Ascending aorta (tissue), 2 donors: Measurements from ENCODE around the gene ACYP1. TPM values are rescaled to one million over a fixed set of nuclear protein-coding genes. Genes with fewer than 3 reads are reported as not detected.

Experiments used
- DNase-seq, 2 donors: peaks; one replicate each; pipeline ENCODE4 v3.0.0-alpha.2; 2019; ENCODE audit warnings: low spot score in 2 of 2
- H3K27ac ChIP-seq, 2 donors: fragments of 200-600 bp; sonication (generic); one replicate each; pipeline ENCODE4 v1.5.1; 2016 to 2017; ENCODE audit warnings: mild to moderate bottlenecking in 1 of 2
- H3K27me3 ChIP-seq: fragments of 200-600 bp; sonication (generic); one replicate; pipeline ENCODE4 v1.5.1; 2017
- H3K36me3 ChIP-seq, 2 donors: fragments of 200-600 bp; sonication (generic); one replicate each; pipeline ENCODE4 v1.5.1; 2016
- H3K4me1 ChIP-seq, 2 donors: fragments of 200-600 bp; sonication (generic); one replicate each; pipeline ENCODE4 v1.5.1; 2016 to 2017; ENCODE audit warnings: mild to moderate bottlenecking in 1 of 2
- H3K4me3 ChIP-seq, 2 donors: fragments of 200-600 bp; sonication (generic); one replicate each; pipeline ENCODE4 v1.5.1; 2016 to 2017; ENCODE audit warnings: mild to moderate bottlenecking in 1 of 2
- H3K9me3 ChIP-seq, 2 donors: fragments of 200-600 bp; sonication (generic); one replicate each; pipeline ENCODE4 v1.5.1; 2016
- CTCF ChIP-seq, 3 experiments: fragments of 200-600 bp in 2 of 3; fragments of 450-650 bp in 1 of 3; sonication (generic) in 2 of 3; IDR thresholded peaks; one replicate each; pipeline ENCODE4 v1.5.1; 2016 to 2019; ENCODE audit warnings: antibody characterized with exemption in 3 of 3, mild to moderate bottlenecking in 1 of 3, moderate library complexity in 1 of 3
- intact Hi-C: fragments of 100-400 bp; cut with DNase I; formaldehyde crosslinking; loops from one replicate; pipeline ENCODE4 v1.15.1; 2023
- total RNA-seq: library from RNA; depleted of rRNA; stranded (reverse); fragments of >200 nt; gene quantifications from one replicate; pipeline ENCODE4 v1.1.0, GENCODE V29; 2016

The ACYP1 gene
- total RNA-seq, 1 donor from 2014 or later = not detected

GRCh38 chr14:75098212-75098611, 34.4 kb upstream of the ACYP1 start:
- Histone ChIP-seq H3K9me3 (no peaks in the 10 kb centered on the region), H3K4me3 (no peak overlapping the region), H3K27ac (no peak overlapping the region), H3K27me3 (no peaks in the 10 kb centered on the region), H3K4me1 (no peaks in the 10 kb centered on the region), H3K36me3 (peaks cover 71 to 91% of the 10 kb centered on the region in 2 donors)
- no peak for DNase-seq
- TF ChIP-seq CTCF (IDR thresholded peaks at IDR 0.05) = no peak
- intact Hi-C loops = no loop called here

DNA sequence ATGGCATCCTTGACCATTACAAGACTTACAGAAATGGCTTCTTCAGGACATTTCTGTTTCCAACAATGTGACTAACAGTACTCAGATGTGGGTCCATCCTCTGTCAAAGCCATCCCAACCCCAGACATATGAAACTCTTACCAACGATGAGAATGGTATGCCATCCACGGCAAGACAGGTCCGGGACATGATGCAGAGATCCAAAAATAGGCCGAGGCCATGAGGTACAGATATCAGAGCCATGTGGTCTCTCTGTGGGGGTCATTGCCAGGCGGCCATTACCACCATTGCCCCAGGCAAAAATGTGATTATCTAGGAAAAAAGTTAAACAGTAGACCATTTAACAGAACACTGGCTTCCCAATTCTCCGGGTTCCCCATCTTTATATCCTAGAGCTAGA, 33.1 kb upstream of the ACYP1 start:
- peaks cover 75 to 93% of the 10 kb centered on the region in 2 donors for H3K36me3 ChIP-seq
- TF ChIP-seq CTCF (IDR thresholded peaks at IDR 0.05) = no peak
- no peak overlapping the region for H3K27ac ChIP-seq
- no peak for DNase-seq
- no peaks in the 10 kb centered on the region for H3K27me3 ChIP-seq
- H3K4me3 ChIP-seq = no peak overlapping the region
- intact Hi-C loops = no loop called here
- H3K9me3 ChIP-seq = no peaks in the 10 kb centered on the region
- no peaks in the 10 kb centered on the region for H3K4me1 ChIP-seq

GRCh38 chr14:75095690-75096089, 31.9 kb upstream of the ACYP1 start:
- Histone ChIP-seq H3K4me3 (no peak overlapping the region), H3K4me1 (no peaks in the 10 kb centered on the region), H3K9me3 (no peaks in the 10 kb centered on the region), H3K36me3 (peaks cover 80 to 91% of the 10 kb centered on the region in 2 donors), H3K27ac (no peak overlapping the region), H3K27me3 (no peaks in the 10 kb centered on the region)
- intact Hi-C loops = no loop called here
- no peak for TF ChIP-seq CTCF (IDR thresholded peaks at IDR 0.05)
- DNase-seq = no peak

DNA sequence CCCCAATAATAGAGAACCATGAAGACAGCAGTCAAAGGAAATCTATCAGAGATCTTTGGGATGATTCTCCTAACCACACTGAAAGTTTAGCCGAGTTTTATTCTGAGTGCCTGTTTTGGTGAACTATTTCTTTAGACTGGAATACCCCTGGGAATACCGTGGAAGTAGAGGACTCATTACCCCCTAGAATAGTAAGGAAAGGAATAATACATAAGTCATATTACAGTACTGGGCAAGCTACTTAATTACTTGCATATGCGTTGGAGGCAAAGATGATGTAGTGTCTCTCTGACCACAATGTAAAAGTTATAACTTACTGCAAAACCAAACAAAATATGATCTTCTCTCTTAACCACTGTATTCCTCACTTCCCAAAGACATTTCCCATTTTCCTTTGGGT, 31.1 kb upstream of the ACYP1 start:
- H3K9me3 ChIP-seq = no peaks in the 10 kb centered on the region
- intact Hi-C loops = no loop called here
- TF ChIP-seq CTCF (IDR thresholded peaks at IDR 0.05) = no peak

DNA sequence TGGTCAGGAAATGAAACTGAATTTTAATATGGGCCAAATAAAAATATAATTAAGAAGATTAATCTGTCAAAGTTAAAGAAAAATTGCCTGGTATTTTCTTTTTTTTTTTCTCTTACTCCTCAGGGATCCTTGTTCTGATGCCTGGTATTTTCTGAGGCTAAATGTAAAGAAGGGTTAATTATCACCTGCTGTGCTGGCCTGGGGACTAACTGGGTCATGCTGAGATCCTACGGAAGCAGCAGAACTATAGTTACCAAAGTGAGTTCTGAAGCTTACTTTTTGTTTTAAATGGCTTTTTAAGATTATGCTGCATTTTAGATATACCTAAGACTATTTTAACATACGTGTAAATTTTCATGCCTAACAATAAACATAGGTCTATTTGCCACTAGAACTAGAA, 28.9 kb upstream of the ACYP1 start:
- intact Hi-C loops = no loop called here
- H3K27ac ChIP-seq = no peak overlapping the region
- H3K9me3 ChIP-seq = no peaks in the 10 kb centered on the region
- H3K4me3 ChIP-seq = no peak overlapping the region
- H3K36me3 ChIP-seq = peaks cover 73 to 90% of the 10 kb centered on the region in 2 donors
- TF ChIP-seq CTCF (IDR thresholded peaks at IDR 0.05) = no peak
- H3K4me1 ChIP-seq = no peaks in the 10 kb centered on the region
- H3K27me3 ChIP-seq = no peaks in the 10 kb centered on the region
- DNase-seq = no peak

More for the DNA sequence above, 31.1 kb upstream of the ACYP1 start:
- no peak for DNase-seq
- Histone ChIP-seq H3K4me3 (no peak overlapping the region), H3K27me3 (no peaks in the 10 kb centered on the region), H3K36me3 (peaks cover 80 to 91% of the 10 kb centered on the region in 2 donors), H3K27ac (no peak overlapping the region), H3K4me1 (no peaks in the 10 kb centered on the region)

DNA sequence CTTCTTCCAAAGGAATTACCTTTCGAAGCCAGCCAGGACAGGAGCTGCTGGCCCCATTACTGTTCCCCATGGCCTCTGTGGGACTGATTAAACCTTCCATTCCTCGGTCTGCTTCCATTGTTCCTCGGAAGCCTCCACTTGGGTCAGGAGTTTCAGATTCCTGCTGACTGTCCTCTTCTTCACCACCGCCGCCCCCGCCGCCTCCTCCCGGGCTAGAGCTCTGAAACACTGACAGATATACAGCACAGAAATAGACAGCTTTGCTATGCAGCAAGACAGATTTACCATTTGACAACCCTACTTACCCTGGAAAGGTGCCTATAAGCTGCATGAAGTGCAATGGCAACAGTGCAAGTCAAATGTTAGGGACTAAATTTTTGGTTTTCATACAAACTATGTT, 27.4 kb upstream of the ACYP1 start:
- Histone ChIP-seq H3K36me3 (peaks cover 77 to 90% of the 10 kb centered on the region in 2 donors), H3K4me1 (no peaks in the 10 kb centered on the region)

More for the DNA sequence above, 27.4 kb upstream of the ACYP1 start:
- Histone ChIP-seq H3K27me3 (no peaks in the 10 kb centered on the region), H3K4me3 (no peak overlapping the region), H3K9me3 (no peaks in the 10 kb centered on the region), H3K27ac (no peak overlapping the region)
- intact Hi-C loops = no loop called here
- no peak for TF ChIP-seq CTCF (IDR thresholded peaks at IDR 0.05)
- DNase-seq = no peak
